HepG2 (cell line): ENCODE results near the gene VPS37B. TPM values are rescaled to one million over a fixed set of nuclear protein-coding genes. Genes with fewer than 3 reads are reported as not detected.

Source experiments
- BCLAF1 ChIP-seq: fragments of 450-650 bp; IDR thresholded peaks from 2 replicates; pipeline ENCODE4 v1.6.1; 2017; ENCODE audit warnings: mild to moderate bottlenecking
- BHLHE40 ChIP-seq: IDR thresholded peaks from 2 replicates; pipeline ENCODE4 v1.6.1; 2011; ENCODE audit warnings: low read length, improper control_type of control experiment
- CCAR2 ChIP-seq: fragments of 200-400 bp; formaldehyde crosslinking; optimal IDR thresholded peaks from 2 replicates; pipeline ENCODE3; 2018; ENCODE audit warnings: low read depth, mild to moderate bottlenecking, low read length, moderate library complexity
- GMEB1 ChIP-seq: sonication (generic); formaldehyde crosslinking; IDR thresholded peaks from 2 replicates; pipeline ENCODE4 v1.5.1; 2020; ENCODE audit warnings: missing genetic modification reagents, mild to moderate bottlenecking, borderline replicate concordance
- HDAC1 ChIP-seq: sonication (generic); formaldehyde crosslinking; IDR thresholded peaks from 2 replicates; pipeline ENCODE4 v1.5.1; 2020; ENCODE audit warnings: mild to moderate bottlenecking, missing genetic modification reagents
- NBN ChIP-seq: fragments of 450-650 bp; conservative IDR thresholded peaks from 2 replicates; pipeline ENCODE4 v1.6.1; 2017
- PHF5A ChIP-seq: IDR thresholded peaks from one replicate; pipeline ENCODE4 v1.6.1; 2018; ENCODE audit warnings: low read depth, missing genetic modification reagents; ENCODE audit not compliant: unreplicated experiment
- PHF8 ChIP-seq: sonication (generic); formaldehyde crosslinking; IDR thresholded peaks from 2 replicates; pipeline ENCODE4 v1.5.0; 2020; ENCODE audit warnings: missing genetic modification reagents
- POLR2G ChIP-seq: fragments of 200-400 bp; formaldehyde crosslinking; IDR thresholded peaks from 2 replicates; pipeline ENCODE4 v1.6.1; 2018; ENCODE audit warnings: mild to moderate bottlenecking, low read depth, low read length, moderate library complexity
- RBFOX2 ChIP-seq: fragments of 200-400 bp; formaldehyde crosslinking; IDR thresholded peaks from 2 replicates; pipeline ENCODE4 v1.6.1; 2017; ENCODE audit warnings: low read depth, mild to moderate bottlenecking, low read length
- SALL2 ChIP-seq: sonication (generic); formaldehyde crosslinking; IDR thresholded peaks from 2 replicates; pipeline ENCODE4 v1.8.1; 2023; ENCODE audit warnings: mild to moderate bottlenecking, missing genetic modification reagents, inconsistent platforms
- SAP130 ChIP-seq: IDR thresholded peaks from 2 replicates; pipeline ENCODE4 v1.6.1; 2016; ENCODE audit warnings: low read depth
- SATB2 ChIP-seq: sonication (generic); formaldehyde crosslinking; IDR thresholded peaks from 2 replicates; pipeline ENCODE4 v1.5.0; 2020; ENCODE audit warnings: missing genetic modification reagents
- SETDB1 ChIP-seq: sonication (generic); formaldehyde crosslinking; IDR thresholded peaks from 2 replicates; pipeline ENCODE4 v1.5.1; 2020; ENCODE audit warnings: missing genetic modification reagents, mild to moderate bottlenecking, borderline replicate concordance
- SMARCC2 ChIP-seq: fragments of 450-650 bp; IDR thresholded peaks from 2 replicates; pipeline ENCODE4 v1.6.1; 2017; ENCODE audit warnings: antibody characterized with exemption, mild to moderate bottlenecking
- ZNF18 ChIP-seq: sonication (generic); formaldehyde crosslinking; IDR thresholded peaks from 2 replicates; pipeline ENCODE4 v1.8.0; 2022; ENCODE audit warnings: mild to moderate bottlenecking, missing genetic modification reagents; ENCODE audit not compliant: insufficient replicate concordance
- ZNF234 ChIP-seq: sonication (generic); formaldehyde crosslinking; conservative IDR thresholded peaks from 2 replicates; pipeline ENCODE4 v1.5.1; 2020; ENCODE audit warnings: mild to moderate bottlenecking, missing genetic modification reagents
- ZNF660 ChIP-seq: sonication (generic); formaldehyde crosslinking; IDR thresholded peaks from 2 replicates; pipeline ENCODE4 v1.5.1; 2020; ENCODE audit warnings: mild to moderate bottlenecking, low read depth, missing genetic modification reagents, borderline replicate concordance
- ZNF691 ChIP-seq: sonication (generic); formaldehyde crosslinking; IDR thresholded peaks from 2 replicates; pipeline ENCODE4 v1.4.0; 2020; ENCODE audit warnings: missing genetic modification reagents, low read depth, mild to moderate bottlenecking, borderline replicate concordance
- ZNF724P ChIP-seq: sonication (generic); formaldehyde crosslinking; IDR thresholded peaks from 2 replicates; pipeline ENCODE4 v1.8.0; 2022; ENCODE audit warnings: missing genetic modification reagents, borderline replicate concordance
- ZNF784 ChIP-seq: sonication (generic); formaldehyde crosslinking; IDR thresholded peaks from 2 replicates; pipeline ENCODE4 v1.5.1; 2020; ENCODE audit warnings: missing genetic modification reagents, mild to moderate bottlenecking, borderline replicate concordance
- ZSCAN22 ChIP-seq: sonication (generic); formaldehyde crosslinking; IDR thresholded peaks from 2 replicates; pipeline ENCODE4 v1.4.0; 2020; ENCODE audit warnings: mild to moderate bottlenecking, missing genetic modification reagents
- polyA plus RNA-seq, 8 experiments: library from polyadenylated mRNA; depleted of rRNA in 3 of 8; stranded (reverse) in 7 of 8; unstranded in 1 of 8; fragments of >200 nt; fragmentation: Illumina TruSeq in 4 of 8; extraction: Trizol in 4 of 8; gene quantifications; 2 replicates each; pipeline versions ENCODE4 v1.2.1 to v1.2.3, GENCODE V29; 2011 to 2016; ENCODE audit warnings: low read depth in 4 of 8, missing spikeins in 1 of 8, mixed read lengths in 1 of 8; ENCODE audit not compliant: insufficient read depth in 1 of 8
- total RNA-seq, 5 experiments: library from RNA; depleted of rRNA; stranded (reverse); fragments of >200 nt; fragmentation: Illumina TruSeq; extraction: Trizol; gene quantifications; 2 replicates each; pipeline ENCODE4 v1.2.3, GENCODE V29; 2016; ENCODE audit warnings: low read depth in 1 of 5

Gene VPS37B
- total and polyA plus RNA-seq, 2 of the 13 experiments (the other 11 are each of a cell fraction or from before 2014, with no cell fraction given) = 4.6 to 5.3 TPM

GRCh38 chr12:122895704-122896636 lies at the start of gene VPS37B (continued):
- TF ChIP-seq SALL2 (CRISPR knock-in tag) = no peak; the same call in 1 of the 2 replicates
- TF ChIP-seq PHF5A (CRISPR knock-in tag) = no peak
- peak; percentile 23; the same call in 1 of the 2 replicates for TF ChIP-seq SMARCC2
- peak; percentile 60; the same call in 1 of the 2 replicates for TF ChIP-seq GMEB1 (CRISPR knock-in tag)
- TF ChIP-seq ZNF784 (CRISPR knock-in tag) = no peak
- peak; percentile 82 for TF ChIP-seq RBFOX2
- no peak for TF ChIP-seq ZNF18 (CRISPR knock-in tag)
- TF ChIP-seq ZNF660 = no peak
- no peak for TF ChIP-seq ZNF724P (CRISPR knock-in tag)
- TF ChIP-seq SETDB1 (CRISPR knock-in tag) = no peak
- TF ChIP-seq ZSCAN22 = no peak
- TF ChIP-seq NBN = no peak
- peak; percentile 63 for TF ChIP-seq PHF8 (CRISPR knock-in tag)
- no peak for TF ChIP-seq ZNF691 (CRISPR knock-in tag)
- peak; percentile 70 for TF ChIP-seq HDAC1 (CRISPR knock-in tag)
- no peak for TF ChIP-seq CCAR2
- TF ChIP-seq SAP130 = peak; percentile 77
- no peak for TF ChIP-seq SATB2
- TF ChIP-seq ZNF234 (CRISPR knock-in tag) = no peak
- TF ChIP-seq POLR2G = peak; percentile 64
- TF ChIP-seq BCLAF1 = no peak
- peak; percentile 51; the same call in 1 of the 2 replicates for TF ChIP-seq BHLHE40
